LNCaP clone FGC (cell line): ENCODE results near the gene ATP2A2.

Experiments
- DNase-seq: peaks from one replicate; pipeline ENCODE4 v3.0.0-alpha.2; 2011; ENCODE audit warnings: low read depth
- H3K4me3 ChIP-seq: 2 replicates; pipeline ENCODE4 v1.5.1; 2011; ENCODE audit warnings: mild to moderate bottlenecking, low read depth, low read length, control low read depth
- TF ChIP-seq, protein P1 (sequence below): IDR thresholded peaks from 2 replicates; pipeline ENCODE4 v1.5.1; 2012; ENCODE audit warnings: mild to moderate bottlenecking; ENCODE audit not compliant: control insufficient read depth, insufficient read depth; ENCODE audit errors: extremely low read depth

ATP2A2 gene

DNA sequence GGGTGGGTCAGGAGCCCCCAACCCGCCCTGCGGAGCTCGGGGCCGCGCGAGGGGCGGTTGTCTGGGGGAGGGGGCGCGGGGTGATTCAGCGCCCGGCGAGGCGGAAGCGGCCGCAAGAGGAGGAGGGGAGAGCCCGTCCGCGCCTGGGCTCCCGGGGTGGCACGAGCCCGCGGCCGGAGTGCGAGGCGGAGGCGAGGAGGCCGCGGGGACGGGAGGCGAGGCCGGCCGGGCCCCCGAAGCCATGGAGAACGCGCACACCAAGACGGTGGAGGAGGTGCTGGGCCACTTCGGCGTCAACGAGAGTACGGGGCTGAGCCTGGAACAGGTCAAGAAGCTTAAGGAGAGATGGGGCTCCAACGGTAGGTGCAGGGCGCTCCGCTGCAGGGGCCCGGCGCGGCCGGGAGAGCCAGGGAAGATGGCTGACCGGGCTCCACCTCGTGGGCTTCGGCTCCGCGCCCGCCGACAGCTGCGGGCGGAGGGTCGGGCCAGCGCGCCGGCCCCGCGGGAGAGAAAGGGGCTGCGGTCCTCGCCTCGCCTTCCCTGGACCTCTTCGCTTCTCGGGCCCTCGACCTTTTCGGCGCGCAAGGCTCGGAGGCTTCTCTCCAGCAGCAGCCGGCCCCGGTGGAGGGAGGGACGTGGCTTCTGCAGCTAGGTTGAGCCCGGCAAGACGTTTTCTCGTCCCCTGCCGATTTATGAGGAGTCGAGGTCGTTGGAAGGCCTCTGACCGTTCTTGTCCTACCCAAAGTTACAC, 677 bp downstream of the ATP2A2 start:
- no peak for DNase-seq
- TF ChIP-seq, protein P1, sequence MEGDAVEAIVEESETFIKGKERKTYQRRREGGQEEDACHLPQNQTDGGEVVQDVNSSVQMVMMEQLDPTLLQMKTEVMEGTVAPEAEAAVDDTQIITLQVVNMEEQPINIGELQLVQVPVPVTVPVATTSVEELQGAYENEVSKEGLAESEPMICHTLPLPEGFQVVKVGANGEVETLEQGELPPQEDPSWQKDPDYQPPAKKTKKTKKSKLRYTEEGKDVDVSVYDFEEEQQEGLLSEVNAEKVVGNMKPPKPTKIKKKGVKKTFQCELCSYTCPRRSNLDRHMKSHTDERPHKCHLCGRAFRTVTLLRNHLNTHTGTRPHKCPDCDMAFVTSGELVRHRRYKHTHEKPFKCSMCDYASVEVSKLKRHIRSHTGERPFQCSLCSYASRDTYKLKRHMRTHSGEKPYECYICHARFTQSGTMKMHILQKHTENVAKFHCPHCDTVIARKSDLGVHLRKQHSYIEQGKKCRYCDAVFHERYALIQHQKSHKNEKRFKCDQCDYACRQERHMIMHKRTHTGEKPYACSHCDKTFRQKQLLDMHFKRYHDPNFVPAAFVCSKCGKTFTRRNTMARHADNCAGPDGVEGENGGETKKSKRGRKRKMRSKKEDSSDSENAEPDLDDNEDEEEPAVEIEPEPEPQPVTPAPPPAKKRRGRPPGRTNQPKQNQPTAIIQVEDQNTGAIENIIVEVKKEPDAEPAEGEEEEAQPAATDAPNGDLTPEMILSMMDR: no peak

DNA sequence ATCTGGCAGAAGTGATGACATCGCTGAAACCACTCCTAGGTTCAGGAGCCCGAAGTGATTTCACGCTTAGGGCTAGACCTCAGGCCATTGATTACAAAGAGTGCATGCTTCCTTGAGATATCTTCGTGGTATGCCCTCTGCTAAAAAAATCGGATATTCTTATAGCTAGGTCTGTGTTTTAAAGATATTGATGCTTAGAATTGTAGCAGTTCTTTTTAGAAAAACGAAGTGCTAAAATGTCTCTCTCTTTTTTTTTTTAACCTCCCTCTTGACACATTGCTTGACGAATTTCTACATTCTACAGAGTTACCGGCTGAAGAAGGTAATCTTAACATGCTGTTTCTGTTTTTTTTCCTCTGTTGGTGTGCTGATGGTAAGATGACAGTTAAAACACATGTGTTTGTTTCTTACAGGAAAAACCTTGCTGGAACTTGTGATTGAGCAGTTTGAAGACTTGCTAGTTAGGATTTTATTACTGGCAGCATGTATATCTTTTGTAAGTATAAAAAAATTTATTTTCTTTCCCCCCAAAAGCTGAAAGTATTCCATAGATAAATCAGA, 1.3 kb downstream of the ATP2A2 start:
- peak overlapping the region; percentile 85 for H3K4me3 ChIP-seq
- TF ChIP-seq, protein P1: no peak
- no peak for DNase-seq

More for the DNA sequence above, 677 bp downstream of the ATP2A2 start:
- H3K4me3 ChIP-seq: peak overlapping the region; percentile 85

DNA sequence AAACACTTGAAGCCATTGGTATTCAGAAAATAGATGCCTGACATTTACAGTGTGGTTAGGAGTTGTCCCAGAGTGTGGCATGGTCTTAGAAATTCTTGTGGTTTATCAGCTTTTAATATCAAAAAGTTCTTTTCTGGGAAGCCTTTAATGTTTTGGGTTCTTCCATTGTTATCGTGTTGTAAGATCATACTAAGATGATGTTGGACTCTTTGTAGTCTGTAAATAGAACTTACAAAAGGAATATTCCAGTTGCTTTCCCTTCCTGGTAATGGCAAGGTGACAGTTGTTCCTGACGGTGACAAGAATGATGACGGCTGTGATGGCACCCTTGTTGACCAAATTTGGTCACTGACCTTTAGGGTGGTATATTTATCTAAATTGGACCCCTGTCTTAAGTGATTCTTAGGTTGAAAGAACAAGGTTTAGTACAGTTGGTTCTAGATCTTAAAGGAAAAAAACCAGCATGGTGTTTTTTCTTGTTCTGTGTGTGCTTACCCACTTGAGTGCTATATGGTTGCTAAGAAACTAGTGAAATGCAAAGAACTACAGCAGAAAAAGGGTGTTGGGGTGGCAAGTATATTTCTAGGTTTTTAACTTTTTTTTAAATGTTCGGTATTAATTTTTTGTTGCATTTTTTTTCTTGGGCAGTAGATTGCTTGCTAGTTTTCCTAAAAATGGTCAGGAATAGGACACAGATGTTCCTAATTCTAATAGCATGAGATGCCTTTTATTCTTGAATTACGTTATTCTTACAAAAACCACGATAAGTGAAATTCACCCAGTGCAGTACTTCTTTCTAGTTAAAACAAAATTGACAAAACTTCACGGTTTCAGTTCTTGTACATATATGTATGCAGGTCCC, 2.1 kb downstream of the ATP2A2 start:
- no peak for DNase-seq
- TF ChIP-seq, protein P1: no peak
- peak overlapping the region; percentile 85 for H3K4me3 ChIP-seq

DNA sequence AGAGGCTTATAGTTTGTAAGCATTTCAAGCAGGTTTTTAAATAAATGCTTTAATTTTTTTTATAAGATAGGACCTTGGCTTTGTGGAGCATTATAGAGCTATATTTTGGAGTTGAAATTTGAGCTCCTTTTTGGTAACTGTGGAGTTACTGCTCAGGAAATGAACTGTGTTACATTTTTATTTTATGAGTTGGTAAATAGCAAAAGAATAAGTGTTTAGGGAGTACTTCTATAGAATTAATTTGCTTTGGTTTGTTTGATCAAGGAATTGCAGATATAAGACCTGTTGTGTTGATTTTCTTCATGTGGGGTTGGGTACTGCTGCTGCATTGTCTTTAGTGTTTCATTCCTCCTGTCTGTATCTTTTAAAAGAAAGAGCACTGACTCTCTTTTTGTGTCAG, 3.5 kb downstream of the ATP2A2 start:
- TF ChIP-seq, protein P1: no peak
- DNase-seq: no peak
- H3K4me3 ChIP-seq: 0 out of 2 replicates have a peak overlapping the region, but pooled peaks have one; percentile 3

- no peak for DNase-seq
- TF ChIP-seq, protein P1: no peak
- H3K4me3 ChIP-seq: no peak overlapping the region
Observed at GRCh38 chr12:110286623-110287022, 5.6 kb downstream of the ATP2A2 start.

GRCh38 chr12:110287986-110288385, 6.9 kb downstream of the ATP2A2 start:
- no peak for DNase-seq
- TF ChIP-seq, protein P1: no peak
- no peak overlapping the region for H3K4me3 ChIP-seq
